ENCODE measurements around the gene ULK1.

The ULK1 gene

GRCh38 chr12:131918311-131919050 lies 24.1 kb downstream of the ULK1 start:
- DNase-seq (ENCODE audit: low spot score) = no peak

GRCh38 chr12:131919051-131919347 lies 24.6 kb downstream of the ULK1 start:
- TF ChIP-seq CTCF (IDR thresholded peaks at IDR 0.05; ENCODE audit: extremely low read depth, missing control alignments) = no peak
- no peak for DNase-seq (ENCODE audit: low spot score)

More at GRCh38 chr12:131918311-131919050, 24.1 kb downstream of the ULK1 start:
- no peak for TF ChIP-seq CTCF (IDR thresholded peaks at IDR 0.05; ENCODE audit: extremely low read depth, missing control alignments)

GRCh38 chr12:131919366-131920156 lies 25.1 kb downstream of the ULK1 start:
- TF ChIP-seq CTCF (IDR thresholded peaks at IDR 0.05; ENCODE audit: extremely low read depth, missing control alignments) = no peak
- DNase-seq (ENCODE audit: low spot score) = no peak

GRCh38 chr12:131920157-131920508 lies 25.7 kb downstream of the ULK1 start:
- TF ChIP-seq CTCF (IDR thresholded peaks at IDR 0.05; ENCODE audit: extremely low read depth, missing control alignments) = no peak
- no peak for DNase-seq (ENCODE audit: low spot score)

GRCh38 chr12:131920902-131921840 lies 26.7 kb downstream of the ULK1 start:
- no peak for TF ChIP-seq CTCF (IDR thresholded peaks at IDR 0.05; ENCODE audit: extremely low read depth, missing control alignments)

GRCh38 chr12:131921866-131922769 lies 27.7 kb downstream of the ULK1 start:
- no peak for TF ChIP-seq CTCF (IDR thresholded peaks at IDR 0.05; ENCODE audit: extremely low read depth, missing control alignments)

More at GRCh38 chr12:131920902-131921840, 26.7 kb downstream of the ULK1 start:
- DNase-seq (ENCODE audit: low spot score) = no peak

More at GRCh38 chr12:131921866-131922769, 27.7 kb downstream of the ULK1 start:
- DNase-seq (ENCODE audit: low spot score) = no peak
